Measurements from ENCODE around the gene ZNF619. TPM values are rescaled to one million over a fixed set of nuclear protein-coding genes. Genes with fewer than 3 reads are reported as not detected.
A peak's percentile ranks its signal among the peaks of the same experiment; 100 is the strongest.

The ZNF619 gene
- total RNA-seq, 4 donors from 2014 or later = 8.2 to 10.2 (median 9.7) TPM

DNA sequence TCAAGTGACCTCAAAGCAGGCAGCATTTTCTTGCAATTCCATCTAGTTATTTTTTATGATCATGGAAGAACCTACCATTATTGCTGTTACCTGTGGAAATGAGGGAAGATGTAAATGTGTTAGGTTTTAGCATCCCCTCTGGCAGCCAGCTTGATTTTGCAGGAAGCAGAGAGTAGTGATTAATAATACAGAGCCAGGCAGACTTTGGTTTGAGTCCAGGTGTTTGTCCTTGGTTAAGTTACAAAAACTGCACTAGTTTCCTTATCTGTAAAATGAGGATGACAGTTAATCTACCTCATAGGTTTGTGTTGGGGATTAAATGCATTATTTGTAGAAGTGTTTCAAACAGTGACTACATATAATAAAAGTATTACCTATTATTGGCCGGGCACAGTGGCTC is 41.1 kb downstream of the ZNF619 start:
- Histone ChIP-seq H3K9me3 (no peaks in the 10 kb centered on the region), H3K4me1 (no peaks in the 10 kb centered on the region), H3K27me3 (no peaks in the 10 kb centered on the region), H3K4me3 (replicated peaks in 1 of 3) (no peak overlapping the region), H3K27ac (no peak overlapping the region), H3K36me3 (peaks cover 0 to 4% of the 10 kb centered on the region in 2 donors)
- DNase-seq = no peak
- 87 to 100% methylated on average over 1 of the region's 1 CpG for WGBS, 2 donors
- no peak for TF ChIP-seq POLR2A (IDR thresholded peaks at IDR 0.05)
- TF ChIP-seq, protein P1, sequence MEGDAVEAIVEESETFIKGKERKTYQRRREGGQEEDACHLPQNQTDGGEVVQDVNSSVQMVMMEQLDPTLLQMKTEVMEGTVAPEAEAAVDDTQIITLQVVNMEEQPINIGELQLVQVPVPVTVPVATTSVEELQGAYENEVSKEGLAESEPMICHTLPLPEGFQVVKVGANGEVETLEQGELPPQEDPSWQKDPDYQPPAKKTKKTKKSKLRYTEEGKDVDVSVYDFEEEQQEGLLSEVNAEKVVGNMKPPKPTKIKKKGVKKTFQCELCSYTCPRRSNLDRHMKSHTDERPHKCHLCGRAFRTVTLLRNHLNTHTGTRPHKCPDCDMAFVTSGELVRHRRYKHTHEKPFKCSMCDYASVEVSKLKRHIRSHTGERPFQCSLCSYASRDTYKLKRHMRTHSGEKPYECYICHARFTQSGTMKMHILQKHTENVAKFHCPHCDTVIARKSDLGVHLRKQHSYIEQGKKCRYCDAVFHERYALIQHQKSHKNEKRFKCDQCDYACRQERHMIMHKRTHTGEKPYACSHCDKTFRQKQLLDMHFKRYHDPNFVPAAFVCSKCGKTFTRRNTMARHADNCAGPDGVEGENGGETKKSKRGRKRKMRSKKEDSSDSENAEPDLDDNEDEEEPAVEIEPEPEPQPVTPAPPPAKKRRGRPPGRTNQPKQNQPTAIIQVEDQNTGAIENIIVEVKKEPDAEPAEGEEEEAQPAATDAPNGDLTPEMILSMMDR (IDR thresholded peaks at IDR 0.05) = no peak
- intact Hi-C loops (cut with DNase I) = no loop called here

DNA sequence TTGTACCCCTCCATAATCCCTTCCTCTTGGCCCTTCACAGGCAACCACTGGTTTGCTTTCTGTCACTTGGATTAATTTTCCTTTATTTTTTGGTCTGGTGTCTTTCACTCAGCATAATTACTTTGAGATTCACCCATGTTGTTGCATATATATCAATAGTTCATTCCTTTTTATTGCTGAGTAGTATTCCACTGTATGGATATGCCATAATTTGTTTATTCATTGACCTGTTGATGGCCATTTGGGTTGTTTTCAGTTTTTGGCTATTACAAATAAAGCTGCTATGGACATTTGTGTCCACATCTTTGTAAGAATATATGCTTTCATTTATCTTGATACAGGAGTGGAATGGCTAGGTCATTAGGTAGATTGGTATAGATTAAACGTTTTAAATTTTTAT is 41.9 kb downstream of the ZNF619 start:
- H3K9me3 ChIP-seq = no peaks in the 10 kb centered on the region
- H3K27ac ChIP-seq = no peak overlapping the region
- intact Hi-C loops (cut with DNase I) = no loop called here
- WGBS, 2 donors = 87 to 96% methylated on average over 1 of the region's 1 CpG
- TF ChIP-seq POLR2A (IDR thresholded peaks at IDR 0.05) = no peak
- TF ChIP-seq, protein P1 (IDR thresholded peaks at IDR 0.05) = no peak
- peaks cover 0 to 1% of the 10 kb centered on the region in 2 donors for H3K4me1 ChIP-seq
- no peak for DNase-seq
- no peaks in the 10 kb centered on the region for H3K27me3 ChIP-seq
- no peak overlapping the region for H3K4me3 ChIP-seq (replicated peaks in 1 of 3)
- peaks cover 0 to 4% of the 10 kb centered on the region in 2 donors for H3K36me3 ChIP-seq

DNA sequence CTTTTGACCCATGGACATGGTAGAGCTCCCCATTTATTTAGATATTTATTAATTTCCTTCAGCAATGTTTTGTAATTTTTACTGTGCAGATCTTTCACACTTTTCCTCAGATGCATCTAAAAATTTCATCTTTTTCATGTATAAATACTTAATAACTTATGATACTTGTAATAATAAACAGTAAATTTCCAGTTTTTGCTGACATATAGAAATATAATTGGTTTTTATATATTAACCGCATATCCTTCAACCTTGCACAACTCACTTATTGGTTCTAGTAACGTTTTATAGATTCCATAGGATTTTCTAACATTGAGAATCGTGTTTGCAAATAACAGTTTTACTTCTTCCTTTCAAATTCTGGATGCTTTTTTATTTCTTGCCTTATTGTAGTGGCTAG is 44.3 kb downstream of the ZNF619 start:
- Histone ChIP-seq H3K9me3 (no peaks in the 10 kb centered on the region), H3K27ac (no peak overlapping the region), H3K36me3 (no peaks in the 10 kb centered on the region), H3K4me1 (peaks cover 0 to 18% of the 10 kb centered on the region in 2 donors), H3K27me3 (no peaks in the 10 kb centered on the region), H3K4me3 (replicated peaks in 1 of 3) (no peak overlapping the region)
- intact Hi-C loops (cut with DNase I) = loop anchor here (10.0 kb wide), 1 partner anchor 56 kb away; no protein-coding TSS in a partner anchor
- TF ChIP-seq, protein P1 (IDR thresholded peaks at IDR 0.05) = no peak
- TF ChIP-seq POLR2A (IDR thresholded peaks at IDR 0.05) = no peak
- DNase-seq = no peak
- WGBS, 2 donors = 94 to 97% methylated on average over 3 of the region's 3 CpGs

DNA sequence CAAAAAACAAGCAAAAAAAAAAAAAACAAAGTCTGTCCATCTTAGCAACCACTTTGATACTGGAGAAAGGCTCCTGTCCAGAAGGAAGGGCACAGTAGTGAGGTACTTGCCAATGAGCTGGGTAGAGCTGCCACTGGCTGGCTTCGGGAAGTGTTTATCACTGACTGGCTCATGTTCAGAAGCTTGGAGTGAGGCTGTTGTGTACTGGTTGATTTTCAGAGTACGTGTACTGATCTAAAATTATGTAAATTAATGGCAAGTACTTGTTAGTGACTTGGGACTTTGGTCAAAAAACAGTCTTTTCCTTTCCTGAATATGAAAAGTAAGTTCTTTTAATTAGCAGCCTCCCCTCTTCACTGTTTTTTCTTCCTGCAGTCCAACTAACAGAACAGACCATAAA is 46.9 kb downstream of the ZNF619 start:
- Histone ChIP-seq H3K27ac (peak overlapping the region in 2 of 3 donors; percentile 85 to 90), H3K36me3 (no peaks in the 10 kb centered on the region), H3K4me1 (peaks cover 0 to 19% of the 10 kb centered on the region in 2 donors), H3K4me3 (replicated peaks in 1 of 3) (no peak overlapping the region), H3K27me3 (no peaks in the 10 kb centered on the region), H3K9me3 (no peaks in the 10 kb centered on the region)
- no peak for TF ChIP-seq POLR2A (IDR thresholded peaks at IDR 0.05)
- TF ChIP-seq, protein P1 (IDR thresholded peaks at IDR 0.05) = no peak
- peak in 1 of 2 donors; percentile 6 for DNase-seq
- 83 to 84% methylated on average over 2 of the region's 2 CpGs for WGBS, 2 donors
- intact Hi-C loops (cut with DNase I) = loop anchor here (10.0 kb wide), 1 partner anchor 59 kb away; no protein-coding TSS in a partner anchor

DNA sequence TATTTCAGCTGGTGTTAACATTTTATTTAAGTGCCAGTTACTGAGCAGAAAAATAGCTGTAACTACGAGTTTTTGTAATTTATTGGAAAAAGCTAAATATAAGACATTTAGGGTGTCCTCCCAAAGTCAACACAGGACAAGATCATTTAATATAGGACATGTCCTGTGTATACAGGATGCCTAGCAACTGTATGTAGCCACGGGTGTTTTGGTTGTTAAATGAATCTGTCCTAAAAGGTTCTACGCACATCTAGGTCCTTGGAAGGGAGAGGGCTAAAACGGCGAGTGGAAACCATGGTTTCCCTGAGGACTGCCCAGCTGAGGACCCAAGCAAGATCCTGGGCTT is 47.3 kb downstream of the ZNF619 start:
- no peak for DNase-seq
- TF ChIP-seq, protein P1 (IDR thresholded peaks at IDR 0.05) = no peak
- no peak for TF ChIP-seq POLR2A (IDR thresholded peaks at IDR 0.05)
- Histone ChIP-seq H3K36me3 (peaks cover 0 to 3% of the 10 kb centered on the region in 2 donors), H3K27ac (peak overlapping the region; percentile 75 to 90 (median 85)), H3K27me3 (no peaks in the 10 kb centered on the region), H3K4me1 (peaks cover 0 to 19% of the 10 kb centered on the region in 2 donors), H3K4me3 (replicated peaks in 1 of 3) (peak overlapping the region; percentile 78 to 99 (median 90)), H3K9me3 (no peaks in the 10 kb centered on the region)
- WGBS, 2 donors = 26 to 29% methylated on average over 5 of the region's 5 CpGs
- intact Hi-C loops (cut with DNase I) = loop anchor here (10.0 kb wide), 1 partner anchor 59 kb away; no protein-coding TSS in a partner anchor

Measured in thyroid gland (tissue), 4 donors.